HTR-8/SVneo (cell line): ENCODE data around the gene NAGA.
"Not testable (repeated sequence)": the region's sequence is repeated elsewhere in the genome, so short reads cannot be mapped to it uniquely, and the experiment has no call there.

ENCODE experiments used
- DNase-seq: peaks from one replicate; pipeline ENCODE4 v3.0.0; 2011; ENCODE audit warnings: low spot score, mixed read lengths; ENCODE audit not compliant: insufficient read length
- FAIRE-seq: peaks from 2 replicates; lab custom pipeline; 2011; peaks lifted over from hg19 to GRCh38; lab: Jason Lieb, UNC

Gene NAGA

DNA sequence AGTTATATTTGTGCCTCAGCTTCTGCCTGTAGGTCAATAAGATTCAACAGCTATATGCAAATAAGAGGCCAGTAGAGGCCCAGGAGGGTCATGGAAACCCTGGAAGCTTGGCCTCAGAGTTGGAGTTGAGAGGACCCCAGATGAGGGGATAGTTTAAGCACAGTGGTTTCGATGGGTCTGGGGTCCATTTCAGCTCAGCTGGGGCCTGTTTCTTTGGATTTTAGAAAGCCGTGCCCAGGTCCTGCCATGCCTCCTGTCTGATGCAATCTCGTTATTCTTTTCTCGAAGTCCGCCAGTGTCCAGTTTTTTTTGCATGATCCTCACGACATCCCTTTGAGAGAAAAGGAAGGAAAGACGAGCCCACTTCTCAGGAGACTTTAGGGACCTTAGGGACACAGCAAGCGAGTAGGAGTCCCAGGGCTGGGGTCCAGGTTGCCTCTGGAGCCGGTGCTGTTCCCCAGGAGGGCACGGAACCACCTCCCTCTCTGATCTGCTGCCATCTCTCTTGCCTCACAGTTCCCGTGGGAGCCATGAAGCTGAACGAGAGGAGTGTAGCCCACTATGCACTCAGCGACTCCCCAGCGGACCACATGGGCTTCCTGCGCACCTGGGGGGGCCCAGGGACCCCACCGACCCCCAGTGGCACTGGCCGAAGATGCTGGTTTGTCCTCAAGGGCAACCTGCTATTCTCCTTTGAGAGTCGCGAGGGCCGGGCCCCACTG is 6.3 kb upstream of the NAGA start:
- FAIRE-seq (no peak), DNase-seq (no peak)

DNA sequence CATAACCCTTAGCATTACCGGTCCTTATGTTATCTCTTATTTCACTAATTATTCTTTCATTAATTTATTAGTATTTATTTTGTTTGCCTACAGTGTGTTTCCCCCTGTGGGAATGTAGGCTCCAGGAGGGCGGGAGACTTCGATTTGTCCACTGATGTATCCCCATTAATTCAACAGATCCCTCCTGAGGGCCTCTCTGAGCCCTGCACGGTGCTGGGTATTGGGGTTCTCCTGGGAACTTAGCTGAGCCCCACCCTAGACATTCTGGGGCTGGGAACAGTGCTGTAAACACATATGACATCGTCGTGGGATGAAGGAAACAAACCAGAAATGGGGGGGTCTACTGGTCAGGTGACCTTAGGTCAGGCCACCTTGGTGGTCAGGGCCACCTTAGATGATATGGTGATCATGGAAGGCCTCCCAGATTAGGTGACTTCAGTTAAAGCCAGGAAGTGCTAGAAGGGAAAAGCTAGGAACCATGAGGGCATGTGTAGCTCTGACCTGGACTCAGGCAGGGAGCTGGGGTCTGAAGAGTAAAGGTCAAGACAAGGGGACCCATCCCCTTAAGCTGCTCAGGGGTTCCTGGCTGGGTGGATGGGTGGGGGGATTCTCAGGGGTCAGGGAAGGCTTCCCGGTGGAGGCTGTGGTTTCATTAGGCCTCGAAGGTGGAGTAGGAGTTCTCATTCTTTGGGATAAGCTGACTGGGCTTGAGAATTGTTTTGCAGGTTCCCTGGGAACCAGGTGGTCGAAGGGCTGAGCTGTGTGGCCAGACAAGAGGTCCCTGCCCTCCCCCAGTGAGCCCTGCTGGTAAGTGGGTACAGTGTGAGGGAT is 4.4 kb upstream of the NAGA start:
- DNase-seq = no peak
- no peak for FAIRE-seq

DNA sequence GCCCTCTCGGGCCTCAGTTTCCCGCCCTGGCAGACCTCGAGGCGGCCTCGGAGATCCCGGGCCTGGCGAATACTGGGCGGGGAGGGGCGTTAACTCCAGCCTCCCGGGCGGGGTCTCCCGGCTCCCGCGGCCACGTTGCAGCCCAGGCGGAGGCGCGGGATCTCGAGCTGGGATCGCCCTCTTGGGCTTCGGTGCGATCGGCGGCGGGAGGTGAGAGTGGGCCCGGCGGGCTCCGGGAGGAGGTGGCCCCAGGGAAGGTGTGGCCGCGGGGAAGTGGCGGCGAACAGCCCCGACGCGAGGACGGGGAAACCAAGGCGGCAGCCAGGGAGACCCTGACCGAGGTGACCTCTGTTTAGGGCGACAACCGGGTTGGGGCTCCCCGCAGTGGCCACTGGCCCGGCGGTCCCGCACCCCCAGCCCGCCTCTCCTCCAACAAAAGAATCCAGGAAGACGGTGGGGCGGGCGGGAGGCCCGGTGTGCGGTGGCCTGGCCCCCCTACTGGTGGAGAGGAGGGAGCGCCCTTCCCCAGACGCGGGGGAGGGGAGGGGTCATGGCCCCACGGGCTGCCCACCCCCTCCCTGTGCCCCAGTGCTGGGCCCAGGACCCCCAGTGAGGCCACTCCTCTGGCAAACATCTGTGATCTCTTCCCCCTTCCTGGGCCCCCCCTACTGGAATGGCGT is 3.7 kb upstream of the NAGA start, which contains the start of gene PHETA2:
Gene PHETA2, plus strand, starts transcription at position 117 of the 680 bp plus-strand sequence. CDS start 3,046 bp downstream, outside the sequence.
- DNase-seq = no peak
- no peak for FAIRE-seq

DNA sequence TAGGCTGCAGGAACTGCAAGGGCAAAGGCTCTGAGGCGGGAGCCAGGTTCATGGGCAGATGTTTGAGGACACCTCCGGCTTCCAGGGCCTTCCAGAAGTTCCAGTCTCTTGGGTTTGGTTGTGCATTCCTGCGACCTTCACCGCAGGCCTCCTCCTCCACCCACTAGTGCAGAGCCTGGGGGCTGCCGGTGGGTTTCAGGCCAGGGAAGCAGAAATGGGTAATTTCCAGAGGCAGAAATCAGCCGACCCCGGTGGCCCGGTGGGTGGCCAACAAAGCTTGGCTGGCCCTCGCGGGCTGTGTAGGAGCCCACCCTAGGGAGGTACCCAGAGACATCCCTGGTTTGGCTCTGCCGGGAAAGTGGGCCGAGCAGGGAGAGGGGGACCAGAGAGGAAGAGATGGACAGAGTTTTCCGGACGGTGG is 3.0 kb upstream of the NAGA start:
- FAIRE-seq (no peak), DNase-seq (no peak)

DNA sequence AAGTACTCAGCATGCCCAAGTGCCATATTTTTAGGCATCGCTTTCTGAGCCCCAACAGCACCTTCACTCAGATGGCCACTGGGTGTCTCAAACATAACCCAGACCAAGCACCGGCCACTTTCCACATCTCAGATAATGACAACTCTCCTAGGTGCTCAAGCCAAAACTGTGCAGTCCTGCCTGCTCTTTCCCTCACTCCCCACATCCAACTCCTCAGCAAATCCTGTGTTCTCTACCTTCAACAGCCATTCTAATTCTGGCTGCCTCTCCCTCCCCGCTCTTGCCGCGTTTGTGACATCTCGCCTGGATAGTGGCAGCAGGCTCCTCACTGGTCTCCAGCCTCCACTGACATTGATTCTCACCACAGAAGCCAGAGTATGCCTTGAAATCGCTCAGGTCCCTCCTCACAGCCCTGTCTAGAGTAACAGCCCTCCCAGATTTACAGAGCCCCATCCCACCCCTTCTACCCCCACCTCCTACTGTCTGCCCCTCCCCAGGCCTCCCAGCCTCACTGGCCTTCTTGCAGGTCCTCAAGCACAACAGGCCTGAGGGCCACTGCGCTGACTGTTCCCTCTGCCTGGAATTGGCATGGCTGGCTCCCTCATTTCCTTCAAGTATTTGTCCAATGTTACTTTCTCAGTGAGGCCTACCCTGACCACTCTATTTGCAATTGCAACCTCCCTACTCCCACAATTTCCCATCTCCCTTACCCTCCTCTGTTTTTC is 2.2 kb upstream of the NAGA start:
- FAIRE-seq = no peak
- DNase-seq = no peak

DNA sequence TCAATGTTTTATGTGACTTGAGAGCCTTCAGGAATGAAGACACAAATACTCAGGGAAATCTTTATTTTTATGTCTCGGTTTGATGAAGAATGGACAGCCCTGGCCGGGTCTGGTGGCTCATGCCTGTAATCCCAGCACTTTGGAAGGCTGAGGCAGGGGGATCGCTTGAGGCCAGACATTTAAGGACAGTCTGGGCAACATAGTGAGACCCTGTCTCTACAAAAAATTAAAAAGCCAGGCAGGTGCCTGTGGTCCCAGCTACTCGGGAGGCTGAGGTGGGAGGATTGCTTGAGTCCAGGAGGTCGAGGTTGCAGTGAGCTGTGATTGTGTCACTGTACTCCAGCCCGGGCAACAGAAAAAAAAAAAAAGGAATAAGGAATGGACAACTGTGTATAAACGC is 896 bp upstream of the NAGA start:
- not testable (repeated sequence) for FAIRE-seq, DNase-seq

DNA sequence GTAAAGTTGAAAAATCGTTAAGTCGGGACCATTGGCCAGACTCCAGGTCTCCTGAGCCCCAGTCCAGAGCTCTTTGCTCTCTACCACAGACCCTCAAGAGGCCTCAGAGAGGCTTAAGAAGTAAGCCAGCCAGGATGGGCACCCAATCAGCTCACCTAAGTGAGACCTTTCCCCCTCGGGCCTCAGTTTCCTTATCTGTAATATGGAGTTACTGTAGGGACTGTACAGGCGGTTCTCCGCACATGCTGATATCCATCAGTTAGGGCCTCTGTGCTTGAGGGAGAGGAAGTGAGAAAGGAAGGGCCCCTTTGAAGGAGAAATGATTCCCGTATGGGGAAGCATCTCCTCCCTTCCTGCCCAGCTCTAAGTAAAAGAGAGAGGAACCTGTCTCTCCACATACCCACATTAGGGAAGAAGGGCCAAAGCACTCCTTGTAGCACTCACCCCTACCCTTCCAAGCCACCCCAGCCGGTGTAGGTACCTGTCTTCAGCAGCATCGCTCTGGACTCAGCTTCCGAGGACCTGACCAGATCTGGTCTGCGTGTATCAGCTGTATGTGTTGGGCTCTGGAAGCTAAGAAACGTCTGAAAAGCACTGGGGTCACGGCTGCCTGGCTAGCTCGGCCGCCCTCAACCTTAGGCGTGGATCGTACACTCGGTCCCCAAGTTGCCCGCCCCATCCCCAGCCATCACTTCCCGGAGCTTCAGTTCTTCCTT is 653 bp downstream of the NAGA start:
- no peak for DNase-seq
- no peak for FAIRE-seq

DNA sequence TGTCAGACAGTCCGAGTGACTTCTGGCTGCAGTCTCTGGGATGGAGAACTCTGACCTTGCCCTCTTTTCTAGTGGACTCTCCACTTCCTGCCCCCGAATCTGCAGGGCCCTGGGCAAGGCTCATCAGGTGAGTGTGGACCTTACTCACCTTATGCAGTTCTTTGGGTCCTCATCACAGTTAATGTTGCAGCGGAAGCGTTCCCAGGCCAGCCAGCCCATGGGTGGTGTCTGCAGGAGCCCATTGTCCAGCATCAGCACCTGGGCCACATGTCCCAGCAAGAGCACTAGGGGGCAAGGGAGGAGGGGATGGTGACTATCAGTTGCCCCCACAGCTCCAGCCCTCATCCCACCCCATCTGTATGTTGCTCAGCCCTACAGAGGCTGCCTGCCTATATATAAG is 2.3 kb downstream of the NAGA start:
- no peak for DNase-seq
- FAIRE-seq = no peak

DNA sequence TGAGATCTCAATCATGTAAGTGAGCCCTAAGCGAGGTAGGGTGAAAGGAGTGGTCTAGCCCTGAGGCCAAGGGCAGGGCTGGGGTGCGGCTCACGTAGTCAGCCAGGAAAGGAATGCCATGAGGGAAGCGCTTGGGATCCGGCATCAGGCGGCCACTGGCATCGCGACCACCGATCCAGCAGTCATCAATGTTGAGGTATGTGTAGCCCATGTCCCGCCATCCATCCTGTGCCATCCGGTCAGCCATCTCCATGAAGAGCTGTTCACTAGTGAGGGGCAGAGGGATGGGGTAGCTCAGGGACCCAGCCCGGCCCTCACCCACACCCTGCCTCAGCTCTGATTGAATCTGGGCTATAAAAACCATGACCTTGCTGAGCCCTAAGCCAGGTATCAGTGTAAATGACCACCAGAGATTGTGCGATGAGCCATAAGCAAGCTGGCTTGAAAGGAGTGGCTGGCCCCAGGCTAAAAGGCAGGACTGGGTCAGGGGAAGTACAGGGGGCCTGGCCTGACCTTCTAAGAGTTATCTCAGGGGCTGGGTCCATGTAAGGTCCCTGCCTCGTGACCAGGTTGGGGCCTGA is 2.9 kb downstream of the NAGA start:
- FAIRE-seq = no peak
- no peak for DNase-seq

DNA sequence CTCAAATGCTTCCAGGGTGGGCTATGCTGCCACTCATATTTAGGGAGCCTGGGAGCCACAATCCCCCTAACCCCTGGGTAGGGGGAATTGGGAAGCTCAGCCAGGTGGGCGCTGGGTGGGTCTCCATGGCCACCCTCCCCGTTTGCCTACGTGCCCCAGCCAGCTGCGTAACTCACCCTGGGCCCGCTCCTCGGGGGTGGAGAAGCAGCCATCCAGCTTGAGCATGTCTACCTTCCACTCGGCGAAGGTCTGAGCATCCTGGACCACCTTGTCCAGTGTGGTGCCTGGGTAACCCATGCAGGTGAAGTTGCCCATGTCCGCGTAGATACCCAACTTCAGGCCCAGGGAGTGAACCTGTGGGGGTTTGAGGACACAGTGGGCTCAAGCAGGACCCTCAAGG is 3.7 kb downstream of the NAGA start:
- no peak for DNase-seq
- FAIRE-seq = no peak

DNA sequence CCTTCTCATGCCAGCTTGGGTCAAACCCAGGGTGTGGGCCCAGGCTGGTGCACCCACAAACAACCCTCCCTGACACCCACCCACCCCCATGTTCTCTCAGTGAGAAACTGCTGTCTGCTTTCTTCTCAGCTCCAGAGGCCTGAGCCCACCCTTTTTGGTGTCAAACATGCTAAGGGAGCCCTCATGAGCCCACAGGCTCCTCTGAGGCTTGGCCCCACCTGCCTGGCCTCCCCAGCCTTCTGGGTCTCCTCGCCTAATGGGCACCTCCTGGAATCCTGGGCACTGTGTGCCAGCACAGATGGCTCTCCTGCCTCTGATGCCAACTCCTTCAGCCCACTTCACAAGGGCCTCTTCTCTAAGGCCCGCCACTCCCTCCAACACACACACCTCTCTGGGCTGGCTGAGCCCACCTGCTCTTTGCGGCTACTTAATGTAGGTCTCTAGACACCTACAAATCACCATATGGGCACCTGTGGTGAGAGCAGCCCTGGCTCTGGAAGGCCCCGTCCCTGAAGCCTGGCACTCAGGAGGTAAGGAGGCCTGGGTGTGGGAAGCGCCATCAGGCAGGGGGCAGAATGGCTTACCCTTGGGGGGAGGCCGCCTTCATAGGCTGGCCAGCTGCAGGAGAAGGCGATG is 4.4 kb downstream of the NAGA start:
- DNase-seq (no peak), FAIRE-seq (no peak)

DNA sequence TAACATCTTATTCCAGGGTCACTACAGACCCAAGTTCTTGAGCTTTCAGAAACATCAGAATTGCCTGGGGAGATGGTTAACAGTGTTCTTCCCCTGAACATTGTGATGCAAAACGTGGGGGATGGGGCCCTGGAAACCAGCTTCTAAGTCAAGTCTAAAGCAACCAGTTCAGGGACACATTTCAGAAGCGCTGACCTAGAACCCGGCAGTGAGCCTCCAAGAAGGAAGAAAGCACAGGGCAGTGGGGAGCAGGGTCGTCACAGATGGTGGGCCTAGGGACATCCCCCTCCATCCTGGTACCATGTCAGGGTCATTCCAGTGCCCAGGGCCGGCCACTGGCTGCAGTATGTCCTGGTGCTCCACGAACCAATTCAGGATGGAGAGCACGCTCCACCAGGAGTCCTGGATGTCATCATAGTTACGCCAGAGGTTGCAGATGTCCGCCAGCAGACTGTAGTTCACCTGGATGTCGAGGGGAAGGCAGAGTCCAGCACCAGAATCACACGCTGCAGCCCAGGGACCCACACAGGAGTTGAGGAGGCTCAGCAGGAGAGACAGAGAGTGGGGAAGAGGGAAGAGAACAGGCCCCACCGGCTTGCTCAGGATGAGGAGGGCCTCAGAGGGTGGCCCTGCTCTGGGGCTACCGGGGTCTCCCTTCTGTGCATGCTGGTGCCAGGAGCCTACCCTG is 5.0 kb downstream of the NAGA start:
- no peak for FAIRE-seq
- DNase-seq = no peak

DNA sequence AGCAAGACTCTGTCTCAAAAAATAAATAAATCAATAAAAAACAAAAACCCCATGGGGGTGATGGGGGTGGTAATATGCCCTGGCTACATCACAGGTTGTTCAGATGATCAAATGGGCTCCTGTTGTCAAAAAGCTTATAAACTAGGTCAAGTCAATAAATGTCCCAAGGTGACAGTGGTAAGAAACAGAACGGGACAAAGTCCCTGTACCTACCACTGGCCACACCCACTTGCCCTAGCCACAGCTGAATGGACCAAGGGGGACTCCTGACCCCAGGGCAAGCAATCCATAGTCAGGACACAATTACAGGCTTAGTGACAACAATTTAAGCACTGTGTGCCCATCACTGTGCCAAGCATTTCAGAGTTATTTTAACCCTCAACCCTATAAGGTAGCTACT is 6.0 kb downstream of the NAGA start:
- no peak for FAIRE-seq
- DNase-seq = no peak

DNA sequence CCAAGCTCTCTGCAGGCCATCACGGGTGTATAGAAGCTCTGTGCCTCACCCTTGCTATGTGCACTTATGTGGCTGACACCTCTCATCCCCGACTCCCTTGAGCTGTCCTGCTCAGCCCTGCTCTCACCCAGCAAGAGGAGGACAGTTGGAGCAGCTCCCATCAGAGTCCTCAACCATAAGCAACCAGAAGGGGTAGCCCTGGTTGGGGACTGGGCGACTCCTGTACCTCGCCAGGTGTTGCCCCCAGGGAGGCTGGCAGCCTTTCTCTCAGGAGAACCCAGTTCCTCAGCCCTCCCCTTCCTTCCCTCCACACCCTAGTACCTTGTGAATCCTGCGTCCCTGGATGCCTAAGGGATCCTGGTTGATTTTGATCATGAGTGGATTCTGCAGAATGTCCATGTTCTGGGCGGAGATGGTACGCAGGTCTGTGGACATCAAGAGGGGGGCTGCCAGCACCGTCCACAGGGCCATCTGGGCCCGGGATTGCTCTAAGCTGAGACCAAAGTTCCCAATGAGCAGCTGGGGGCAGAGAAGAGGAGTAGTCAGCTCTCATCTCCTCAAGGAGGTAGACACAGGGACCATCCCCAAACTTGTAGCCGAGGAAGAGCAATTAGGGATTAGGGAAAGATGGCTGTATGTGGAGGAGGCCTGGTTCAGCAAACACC is 8.0 kb downstream of the NAGA start:
- DNase-seq (no peak), FAIRE-seq (no peak)

DNA sequence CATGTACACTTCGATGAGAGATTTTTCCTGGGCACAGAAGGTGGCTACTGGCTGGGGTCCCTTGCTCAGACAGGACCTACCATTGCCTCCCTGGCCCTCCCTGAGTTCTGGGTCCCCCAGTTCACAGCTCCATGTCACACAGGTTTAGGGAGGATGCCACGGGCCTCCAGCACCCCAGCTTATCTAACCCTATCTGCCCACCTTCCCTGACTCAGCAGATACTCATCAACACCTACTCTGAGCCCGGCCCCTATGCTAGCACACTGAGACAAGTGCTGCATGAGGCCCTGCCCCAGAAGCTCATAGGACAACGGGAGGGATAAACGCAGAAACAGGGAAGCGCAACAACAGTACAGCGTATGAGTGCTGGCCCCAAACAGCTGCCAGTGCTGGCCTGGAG is 9.6 kb downstream of the NAGA start:
- FAIRE-seq (no peak), DNase-seq (no peak)

DNA sequence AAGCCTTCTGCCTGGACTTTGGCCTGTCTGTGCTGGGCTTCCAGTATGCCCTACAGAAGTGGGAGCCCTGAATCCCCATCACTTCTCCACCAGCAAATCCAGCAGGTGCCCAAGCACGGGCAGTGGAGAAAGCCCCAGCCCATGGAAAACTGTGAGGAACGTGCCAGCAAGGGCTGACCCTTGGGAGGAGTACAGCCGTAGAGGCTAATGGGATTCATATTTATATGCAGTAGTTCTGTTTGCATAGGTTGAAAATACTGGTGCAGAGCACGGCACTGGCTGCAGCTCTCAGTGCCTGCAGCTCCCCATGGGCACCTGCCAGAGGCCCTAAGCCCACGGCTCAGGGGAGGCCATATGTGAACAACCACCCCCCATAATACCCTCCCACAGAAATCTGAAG is 10.1 kb downstream of the NAGA start:
- no peak for FAIRE-seq
- no peak for DNase-seq

DNA sequence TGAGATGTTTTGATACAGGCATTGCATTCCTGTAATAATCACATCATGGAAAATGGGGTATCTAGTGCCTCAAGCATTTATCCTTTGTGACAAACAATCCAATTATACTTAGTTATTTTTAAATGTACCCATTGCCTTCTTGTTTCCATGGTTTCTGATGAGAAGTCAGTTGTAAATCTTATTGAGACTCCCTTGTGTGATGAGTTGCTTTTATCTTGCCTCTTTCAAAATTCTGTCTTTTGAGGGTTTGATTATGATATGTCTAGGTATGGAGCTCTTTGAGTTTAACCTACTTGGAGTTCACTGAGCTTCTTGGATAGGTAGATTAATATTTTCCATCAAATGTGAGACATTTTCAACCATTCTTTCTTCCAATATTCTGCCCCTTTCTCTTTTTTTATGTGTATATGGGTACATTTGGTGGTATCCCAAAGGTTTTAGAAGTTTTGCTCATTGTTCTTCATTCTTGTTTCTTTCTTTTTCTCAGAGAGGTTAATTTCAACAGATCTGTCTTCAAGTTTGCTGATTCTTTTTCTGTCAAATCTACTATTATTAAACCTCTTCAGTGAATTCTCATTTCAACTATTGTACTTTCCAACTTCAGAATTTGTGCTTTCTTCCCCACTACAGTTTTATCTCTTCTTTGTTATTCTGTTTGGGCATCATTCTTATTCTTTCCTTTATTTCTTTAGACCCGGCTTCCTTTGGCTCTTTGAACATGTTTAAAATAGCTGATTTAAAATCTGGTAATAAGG is 13.7 kb downstream of the NAGA start:
- DNase-seq = no peak
- no peak for FAIRE-seq
